Endothelial cell of umbilical vein (primary cell): ENCODE measurements around the gene CEP55.

Experiments used
- CTCF ChIP-seq, 2 donors: IDR thresholded peaks; 1 replicate in 1 of 2; 2 replicates in 1 of 2; pipeline ENCODE4 v1.5.1; 2011; ENCODE audit warnings: low read length in 2 of 2, mild to moderate bottlenecking in 2 of 2, moderate library complexity in 2 of 2, control low read depth in 1 of 2, inconsistent platforms in 1 of 2, low read depth in 1 of 2; ENCODE audit not compliant: insufficient read depth in 1 of 2; ENCODE audit errors: extremely low read depth in 1 of 2
- EZH2 ChIP-seq: IDR thresholded peaks from 2 replicates; pipeline ENCODE4 v1.6.1; 2012; ENCODE audit warnings: borderline replicate concordance, low read depth, mild to moderate bottlenecking, moderate library complexity, low read length, inconsistent platforms; ENCODE audit not compliant: severe bottlenecking
- FOS ChIP-seq: IDR thresholded peaks from 2 replicates; pipeline ENCODE4 v1.6.1; 2011; ENCODE audit warnings: mild to moderate bottlenecking, low read length, moderate library complexity, borderline replicate concordance; ENCODE audit not compliant: insufficient read depth
- GATA2 ChIP-seq: IDR thresholded peaks from 2 replicates; pipeline ENCODE4 v1.7.0; 2011; ENCODE audit warnings: low read depth, mild to moderate bottlenecking, moderate library complexity, mixed read lengths, low read length; ENCODE audit not compliant: insufficient read length, insufficient read depth
- POLR2A ChIP-seq: IDR thresholded peaks from 2 replicates; pipeline ENCODE4 v1.6.1; 2012; ENCODE audit warnings: low read depth, mild to moderate bottlenecking, control low read depth, low read length
- POLR2AphosphoS5 ChIP-seq: IDR thresholded peaks from 2 replicates; pipeline ENCODE4 v1.6.1; 2012; ENCODE audit warnings: low read depth, mild to moderate bottlenecking, control low read depth, low read length, moderate library complexity; ENCODE audit not compliant: insufficient read depth

DNA sequence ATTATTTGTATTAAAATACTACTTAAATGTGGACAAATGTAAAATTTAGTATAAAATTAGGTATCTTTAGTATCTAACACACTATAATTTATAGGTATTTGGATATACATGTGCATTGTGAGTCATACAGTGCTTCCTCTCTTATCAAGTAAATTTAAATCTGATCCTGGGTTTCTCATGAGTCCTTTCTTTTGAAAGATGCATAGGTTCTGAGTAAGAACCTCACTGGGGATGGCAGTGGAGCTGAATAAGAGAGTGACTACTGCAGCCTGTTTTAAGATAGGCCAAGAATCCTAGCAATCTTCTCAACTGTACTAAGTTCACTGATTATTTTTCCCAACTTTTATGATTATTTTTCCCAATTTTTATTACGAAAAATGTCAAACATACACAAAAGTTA lies 16.2 kb downstream of the CEP55 start:
- TF ChIP-seq POLR2AphosphoS5, result no peak
- TF ChIP-seq POLR2A, result no peak
- no peak for TF ChIP-seq CTCF (IDR thresholded peaks at IDR 0.05; ENCODE audit: extremely low read depth in 1 of 2, insufficient read depth in 1 of 2, low read depth in 1 of 2, low read length in 2 of 2)
- peak; percentile 13 for TF ChIP-seq FOS
- no peak for TF ChIP-seq GATA2
- no peak for TF ChIP-seq EZH2
